ENCODE data around the gene TMED1. TPM values are rescaled to one million over a fixed set of nuclear protein-coding genes. Genes with fewer than 3 reads are reported as not detected.
A peak's percentile ranks its signal among the peaks of the same experiment; 100 is the strongest.

Gene TMED1
- total and polyA plus RNA-seq, 2 experiments from 2014 or later, result 65.0 to 95.4 TPM

- no peak overlapping the region for H3K4me3 ChIP-seq
- no peak for TF ChIP-seq EZH2 (IDR thresholded peaks at IDR 0.05; ENCODE audit: borderline replicate concordance)
- DNase-seq (ENCODE audit: low spot score), result no peak
- no peaks in the 10 kb centered on the region for H3K9me2 ChIP-seq (replicated peaks; ENCODE audit: insufficient read depth)
- H3K36me3 ChIP-seq (replicated peaks; ENCODE audit: insufficient read depth, low read depth), result no peaks in the 10 kb centered on the region
- H3K9me3 ChIP-seq (ENCODE audit: low read depth), result no peaks in the 10 kb centered on the region
- no peak overlapping the region for H2AFZ ChIP-seq
- WGBS (ENCODE audit: low lambda C conversion rate, missing lambda C conversion rate), result 92% methylated on average over 10 of the region's 10 CpGs
- H3K27me3 ChIP-seq, result no peaks in the 10 kb centered on the region
- no peak overlapping the region for H3K4me2 ChIP-seq
- H3K79me2 ChIP-seq, result peaks cover 23% of the 10 kb centered on the region
- peaks cover 2% of the 10 kb centered on the region for H4K20me1 ChIP-seq (ENCODE audit: insufficient read depth, poor library complexity, severe bottlenecking)
- H3K27ac ChIP-seq, result no peak overlapping the region
- peaks cover 15% of the 10 kb centered on the region for H3K4me1 ChIP-seq (ENCODE audit: insufficient read depth)
Measured at GRCh38 chr19:10868872-10869547, 33.0 kb upstream of the TMED1 start.

- H4K20me1 ChIP-seq (ENCODE audit: insufficient read depth, poor library complexity, severe bottlenecking), result no peaks in the 10 kb centered on the region
- no peak overlapping the region for H3K27ac ChIP-seq
- H3K4me1 ChIP-seq (ENCODE audit: insufficient read depth), result peaks cover 4% of the 10 kb centered on the region
- H3K4me3 ChIP-seq, result no peak overlapping the region
- no peaks in the 10 kb centered on the region for H3K79me2 ChIP-seq
- 92% methylated on average over 10 of the region's 10 CpGs for WGBS (ENCODE audit: low lambda C conversion rate, missing lambda C conversion rate)
- H3K9me2 ChIP-seq (replicated peaks; ENCODE audit: insufficient read depth), result no peaks in the 10 kb centered on the region
- no peaks in the 10 kb centered on the region for H3K9me3 ChIP-seq (ENCODE audit: low read depth)
- no peak for DNase-seq (ENCODE audit: low spot score)
- no peaks in the 10 kb centered on the region for H3K27me3 ChIP-seq
- H2AFZ ChIP-seq, result no peak overlapping the region
- H3K4me2 ChIP-seq, result no peak overlapping the region
- H3K36me3 ChIP-seq (replicated peaks; ENCODE audit: insufficient read depth, low read depth), result no peaks in the 10 kb centered on the region
- TF ChIP-seq EZH2 (IDR thresholded peaks at IDR 0.05; ENCODE audit: borderline replicate concordance), result no peak
- no peak for TF ChIP-seq CTCF (IDR thresholded peaks at IDR 0.05; ENCODE audit: poor library complexity)
- no peak for TF ChIP-seq EZH2phosphoT487 (IDR thresholded peaks at IDR 0.05; ENCODE audit: low read depth, severe bottlenecking, unreplicated experiment)
Measured at GRCh38 chr19:10866495-10866894, 30.5 kb upstream of the TMED1 start.

- Histone ChIP-seq H4K20me1 (ENCODE audit: insufficient read depth, poor library complexity, severe bottlenecking) (no peaks in the 10 kb centered on the region), H3K27ac (no peak overlapping the region), H3K36me3 (replicated peaks; ENCODE audit: insufficient read depth, low read depth) (no peaks in the 10 kb centered on the region), H3K27me3 (no peaks in the 10 kb centered on the region), H3K9me3 (ENCODE audit: low read depth) (no peaks in the 10 kb centered on the region), H3K79me2 (no peaks in the 10 kb centered on the region), H3K4me3 (no peak overlapping the region), H3K4me2 (peak overlapping the region; percentile 67), H2AFZ (peak overlapping the region; percentile 89), H3K4me1 (ENCODE audit: insufficient read depth) (no peaks in the 10 kb centered on the region), H3K9me2 (replicated peaks; ENCODE audit: insufficient read depth) (no peaks in the 10 kb centered on the region)
- WGBS (ENCODE audit: low lambda C conversion rate, missing lambda C conversion rate), result 30% methylated on average over 6 of the region's 6 CpGs
- peak; percentile 89 for DNase-seq (ENCODE audit: low spot score)
- TF ChIP-seq EZH2phosphoT487 (IDR thresholded peaks at IDR 0.05; ENCODE audit: low read depth, severe bottlenecking, unreplicated experiment) (no peak), CTCF (IDR thresholded peaks at IDR 0.05; ENCODE audit: poor library complexity) (peak; percentile 89)
Measured at GRCh38 chr19:10864538-10864899, 28.5 kb upstream of the TMED1 start.

DNA sequence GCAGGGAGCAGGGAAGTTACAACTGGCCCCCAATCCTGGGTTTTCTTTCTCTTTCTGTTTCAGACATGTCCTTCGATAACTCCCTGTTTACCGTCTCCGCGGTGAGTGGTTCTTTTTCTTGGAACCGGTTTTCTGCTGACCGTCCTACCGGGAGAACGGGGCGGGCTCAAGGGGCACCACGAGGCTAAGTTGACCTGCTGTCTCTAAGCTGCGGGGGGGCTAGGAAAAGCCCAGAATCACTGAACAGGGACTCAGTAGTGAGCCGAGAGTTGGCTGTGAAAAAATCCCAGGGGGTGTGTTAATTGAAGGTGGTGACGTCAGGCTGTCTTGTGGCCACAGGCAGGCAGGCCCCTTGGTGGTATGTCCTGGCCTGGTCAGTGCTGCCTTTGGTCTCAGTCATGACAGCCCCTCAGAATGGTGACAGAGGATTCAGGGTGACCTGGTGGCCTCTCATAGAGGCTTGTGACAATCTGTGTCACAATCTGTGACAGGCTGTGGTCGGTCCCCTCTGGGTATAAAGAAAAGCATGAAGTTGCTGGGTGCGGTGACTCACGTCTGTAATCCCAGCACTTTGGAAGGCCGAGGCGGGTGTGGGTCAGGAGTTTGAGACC, 27.2 kb upstream of the TMED1 start:
- no peaks in the 10 kb centered on the region for H3K27me3 ChIP-seq
- H2AFZ ChIP-seq, result no peak overlapping the region
- peak overlapping the region; percentile 73 for H3K27ac ChIP-seq
- no peaks in the 10 kb centered on the region for H3K9me2 ChIP-seq (replicated peaks; ENCODE audit: insufficient read depth)
- peak overlapping the region; percentile 20 for H3K4me2 ChIP-seq
- no peaks in the 10 kb centered on the region for H3K4me1 ChIP-seq (ENCODE audit: insufficient read depth)
- H3K36me3 ChIP-seq (replicated peaks; ENCODE audit: insufficient read depth, low read depth), result no peaks in the 10 kb centered on the region
- H3K4me3 ChIP-seq, result no peak overlapping the region
- peak; percentile 58 for DNase-seq (ENCODE audit: low spot score)
- 62% methylated on average over 18 of the region's 18 CpGs for WGBS (ENCODE audit: low lambda C conversion rate, missing lambda C conversion rate)
- TF ChIP-seq CTCF (IDR thresholded peaks at IDR 0.05; ENCODE audit: poor library complexity), result no peak
- TF ChIP-seq EZH2phosphoT487 (IDR thresholded peaks at IDR 0.05; ENCODE audit: low read depth, severe bottlenecking, unreplicated experiment), result no peak
- TF ChIP-seq EZH2 (IDR thresholded peaks at IDR 0.05; ENCODE audit: borderline replicate concordance), result no peak
- H3K79me2 ChIP-seq, result no peaks in the 10 kb centered on the region
- H4K20me1 ChIP-seq (ENCODE audit: insufficient read depth, poor library complexity, severe bottlenecking), result no peaks in the 10 kb centered on the region
- no peaks in the 10 kb centered on the region for H3K9me3 ChIP-seq (ENCODE audit: low read depth)
